Measurements from ENCODE around the gene EIF4EBP2.

The EIF4EBP2 gene

DNA sequence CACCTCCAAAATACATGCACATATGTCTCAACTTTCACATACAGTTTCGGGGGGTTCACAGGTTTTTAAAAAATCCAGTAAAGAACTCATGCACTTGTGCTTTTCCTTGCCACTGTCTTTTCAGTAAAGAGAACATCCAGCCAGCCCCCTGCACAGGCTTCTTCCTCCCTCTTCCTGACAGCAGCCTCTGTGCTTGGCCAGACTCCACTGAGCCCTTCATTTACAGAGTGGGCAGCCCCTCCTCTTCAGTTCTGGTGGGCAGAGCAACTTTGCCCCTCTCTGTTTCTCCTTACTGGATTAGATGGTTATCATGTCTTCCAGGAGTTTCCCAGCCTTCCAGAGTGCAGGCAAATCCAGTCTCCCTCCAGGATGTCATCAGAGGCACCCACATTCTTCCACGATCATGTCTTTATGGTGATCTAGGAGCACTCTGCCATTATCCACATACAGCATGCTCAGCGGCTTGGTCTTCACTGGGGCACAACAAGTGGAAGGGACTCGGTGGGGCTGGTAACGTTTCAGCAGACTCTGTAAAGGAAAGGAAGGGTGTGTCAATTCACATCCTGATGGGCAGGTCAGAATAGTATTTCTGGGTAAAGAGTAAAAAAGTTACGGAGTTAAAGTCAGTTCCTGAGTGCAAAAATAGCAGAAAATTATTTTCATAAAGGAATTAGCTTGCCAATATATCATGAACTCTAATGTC is 28.8 kb downstream of the EIF4EBP2 start:
- DNase-seq (ENCODE audit: low spot score): no peak

DNA sequence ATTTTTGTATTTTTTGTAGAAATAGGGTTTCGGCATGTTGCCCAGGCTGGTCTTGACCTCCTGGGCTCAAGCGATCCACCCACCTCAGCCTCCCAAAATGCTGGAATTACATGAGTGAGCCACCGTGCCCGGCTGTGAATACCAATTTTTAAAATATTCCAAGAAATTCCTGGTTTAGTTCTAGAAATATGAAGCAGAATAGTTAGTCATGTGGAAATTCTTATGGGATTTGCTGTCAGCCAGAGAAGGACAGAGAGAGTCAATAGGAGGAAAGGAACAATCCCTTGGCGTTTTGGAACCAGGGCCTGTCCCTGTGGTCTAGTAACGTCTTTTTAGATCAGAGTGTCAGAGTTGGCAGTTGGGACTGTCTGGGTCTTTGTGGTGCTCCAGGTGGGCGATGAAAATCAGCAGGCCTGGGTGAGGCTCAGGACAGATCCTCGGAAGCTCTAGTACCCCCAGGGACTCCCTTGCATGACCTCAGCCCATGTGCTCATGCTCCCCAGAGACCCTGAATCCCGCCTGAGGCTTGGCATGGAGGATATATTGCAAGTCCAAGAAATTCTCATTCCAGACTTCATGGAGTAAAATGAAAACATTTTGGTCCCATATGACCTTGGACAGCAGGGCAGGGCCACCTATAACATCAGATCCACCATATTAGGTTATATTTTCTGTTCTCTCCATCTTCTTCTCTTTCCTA is 29.8 kb downstream of the EIF4EBP2 start:
- DNase-seq (ENCODE audit: low spot score): peak; percentile 46

DNA sequence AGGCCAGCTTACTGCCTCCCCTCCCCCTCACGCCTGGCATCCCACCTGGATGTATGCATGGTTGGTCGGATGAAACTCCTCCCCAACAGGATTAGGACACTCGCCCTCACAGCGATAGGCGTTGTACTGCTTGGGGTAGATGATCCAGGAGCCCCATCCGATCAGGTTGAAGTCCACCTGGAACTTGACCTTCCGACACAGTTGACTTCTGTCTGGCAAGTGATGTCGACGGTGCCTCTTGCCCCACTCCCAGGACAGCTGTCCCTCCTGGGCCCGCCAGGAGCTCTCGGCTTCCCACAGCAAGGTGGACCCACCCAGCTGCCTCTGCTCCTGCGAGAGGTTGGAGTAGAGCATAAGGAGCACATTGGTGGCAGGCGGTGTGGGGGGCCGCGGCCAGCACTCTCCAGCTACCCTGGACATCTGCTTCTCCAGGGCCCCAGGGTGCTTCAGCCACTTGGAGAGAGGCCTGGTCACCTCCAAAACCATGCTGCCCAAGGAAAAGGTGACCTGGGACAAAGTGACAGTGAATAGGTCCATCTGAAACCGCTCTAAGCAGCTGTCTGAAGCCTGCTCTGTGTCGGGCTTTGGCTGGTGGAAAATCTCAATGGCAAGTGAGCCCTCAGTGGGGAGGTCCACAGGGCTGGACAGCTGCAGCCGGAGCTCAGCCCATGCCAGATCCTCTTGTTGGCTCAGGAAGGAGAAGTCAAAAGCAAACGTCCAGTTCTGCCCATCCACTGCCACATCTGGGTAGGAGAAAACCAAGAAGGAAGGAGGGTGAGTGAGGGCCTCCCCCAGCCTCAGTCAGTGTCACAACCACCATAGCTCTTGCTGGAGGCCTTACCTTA is 31.5 kb downstream of the EIF4EBP2 start:
- no peak for DNase-seq (ENCODE audit: low spot score)

DNA sequence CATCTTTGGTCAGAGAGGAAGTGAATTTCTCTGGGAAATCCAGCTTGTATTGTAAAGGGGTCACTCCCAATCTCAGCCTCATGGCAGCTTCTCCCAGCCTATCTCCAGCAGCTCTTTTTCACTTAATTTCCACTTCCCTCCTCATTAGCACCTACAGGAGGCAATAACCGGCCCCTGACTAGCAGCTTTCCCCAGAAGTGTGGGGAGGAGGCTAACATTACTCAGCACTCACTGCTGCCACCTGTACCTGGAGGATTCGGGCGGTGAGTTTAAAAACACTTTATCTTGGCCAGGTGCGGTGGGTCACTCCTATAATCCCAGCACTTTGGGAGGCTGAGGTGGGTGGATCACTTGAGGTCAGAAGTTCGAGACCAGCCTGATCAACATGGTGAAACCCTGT is 33.8 kb downstream of the EIF4EBP2 start:
- DNase-seq (ENCODE audit: low spot score): no peak

DNA sequence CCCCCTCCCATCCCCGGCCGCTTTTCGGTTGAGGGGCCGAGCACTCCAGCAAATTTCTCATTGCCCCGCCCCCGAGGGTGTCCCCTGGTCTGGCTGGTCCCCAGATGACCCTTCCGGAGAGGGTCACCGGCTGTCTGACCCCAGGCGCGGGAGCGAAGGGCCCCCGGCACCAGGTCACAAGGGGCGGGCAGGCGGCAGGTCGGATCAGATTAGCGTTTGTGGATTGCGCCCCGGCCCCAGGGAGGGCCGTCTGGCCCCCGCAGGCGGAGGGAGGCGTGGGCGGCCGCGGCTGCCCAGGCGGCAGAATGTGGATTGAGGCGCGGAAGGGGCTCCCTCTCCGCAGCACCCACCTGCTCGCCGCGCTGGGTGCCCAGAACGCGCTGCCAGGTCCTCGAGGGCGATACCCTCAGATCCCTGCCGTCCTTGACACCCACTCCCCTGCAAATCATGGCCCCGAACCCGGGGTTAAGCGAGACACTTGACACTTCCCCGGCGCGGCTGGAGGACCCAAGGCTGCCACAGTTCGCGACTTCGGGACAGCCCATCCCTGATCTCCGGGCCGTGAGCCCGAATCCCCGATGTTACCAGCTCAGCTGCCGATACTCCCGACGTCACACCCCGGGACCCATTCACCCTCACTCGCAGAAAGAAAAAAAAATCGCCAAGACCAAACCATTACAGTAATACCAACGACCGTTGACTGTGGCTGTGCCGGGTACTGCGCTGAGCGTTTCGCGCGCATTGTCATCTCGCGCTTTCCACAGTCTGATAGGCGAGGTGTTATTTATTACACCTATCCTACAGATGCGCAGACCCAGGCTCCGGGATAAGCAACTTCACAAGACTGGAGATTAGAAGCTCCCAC is 36.6 kb downstream of the EIF4EBP2 start:
- no peak for DNase-seq (ENCODE audit: low spot score)

DNA sequence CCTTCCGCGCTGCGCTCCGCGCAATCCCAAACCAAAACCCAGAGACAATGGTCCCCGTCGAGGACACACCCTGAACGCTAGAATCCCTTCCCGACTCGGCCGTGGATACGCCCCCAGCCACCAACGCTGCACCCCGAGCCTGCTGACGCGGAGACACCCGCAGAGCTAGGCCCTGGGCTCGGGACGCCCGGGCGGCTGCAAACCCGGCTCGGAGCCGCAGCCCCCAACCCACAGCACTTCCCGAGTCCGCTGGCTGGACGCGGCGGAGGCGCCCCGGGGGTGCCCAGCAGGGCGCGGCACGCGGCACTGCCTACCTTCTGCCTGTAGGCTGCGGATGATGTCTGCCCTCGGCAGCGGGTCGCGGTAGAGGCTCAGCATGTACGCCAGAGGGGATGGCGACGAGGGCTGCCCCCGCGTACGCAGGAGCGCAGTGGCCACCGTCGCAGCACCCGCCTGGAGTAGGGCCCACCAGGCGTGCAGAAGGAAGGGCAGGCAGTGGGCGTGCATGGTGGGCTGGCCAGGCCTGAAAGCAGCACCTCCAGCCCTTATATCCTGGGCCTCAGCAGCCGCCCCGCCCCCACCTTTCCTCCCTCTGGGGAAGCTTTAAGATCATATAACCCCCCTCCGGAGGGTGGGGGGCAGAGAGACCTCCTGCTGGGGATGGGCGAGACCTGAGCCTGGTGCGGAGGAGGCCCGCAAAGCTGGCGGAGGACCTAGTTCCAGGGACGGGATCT is 37.4 kb downstream of the EIF4EBP2 start, which contains the start of gene NODAL:
NODAL (minus strand) TSS at position 521 of the 734 bp plus-strand sequence; CDS start at position 507, 14 bp downstream.
- DNase-seq (ENCODE audit: low spot score): no peak

DNA sequence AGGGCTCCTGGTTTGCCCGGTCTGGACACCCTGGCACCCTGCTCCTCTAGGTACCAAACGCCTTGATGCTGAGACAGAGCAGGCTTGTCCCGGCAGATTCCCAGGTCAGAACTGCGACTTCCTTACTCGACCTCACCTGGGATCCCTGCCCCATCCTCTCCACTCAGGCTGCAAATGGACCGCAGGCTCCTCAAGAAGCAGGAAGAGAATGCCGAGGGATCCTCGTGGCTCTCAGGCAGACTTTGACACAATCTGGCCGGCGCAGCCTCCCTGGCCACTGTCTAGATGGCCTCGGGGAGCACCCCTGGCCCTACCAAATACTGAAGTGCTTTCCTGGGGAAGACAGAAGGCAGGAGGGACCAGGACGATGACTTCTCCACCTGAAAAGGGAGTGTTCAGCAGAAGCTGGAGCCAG is 38.0 kb downstream of the EIF4EBP2 start:
- DNase-seq (ENCODE audit: low spot score): no peak

DNA sequence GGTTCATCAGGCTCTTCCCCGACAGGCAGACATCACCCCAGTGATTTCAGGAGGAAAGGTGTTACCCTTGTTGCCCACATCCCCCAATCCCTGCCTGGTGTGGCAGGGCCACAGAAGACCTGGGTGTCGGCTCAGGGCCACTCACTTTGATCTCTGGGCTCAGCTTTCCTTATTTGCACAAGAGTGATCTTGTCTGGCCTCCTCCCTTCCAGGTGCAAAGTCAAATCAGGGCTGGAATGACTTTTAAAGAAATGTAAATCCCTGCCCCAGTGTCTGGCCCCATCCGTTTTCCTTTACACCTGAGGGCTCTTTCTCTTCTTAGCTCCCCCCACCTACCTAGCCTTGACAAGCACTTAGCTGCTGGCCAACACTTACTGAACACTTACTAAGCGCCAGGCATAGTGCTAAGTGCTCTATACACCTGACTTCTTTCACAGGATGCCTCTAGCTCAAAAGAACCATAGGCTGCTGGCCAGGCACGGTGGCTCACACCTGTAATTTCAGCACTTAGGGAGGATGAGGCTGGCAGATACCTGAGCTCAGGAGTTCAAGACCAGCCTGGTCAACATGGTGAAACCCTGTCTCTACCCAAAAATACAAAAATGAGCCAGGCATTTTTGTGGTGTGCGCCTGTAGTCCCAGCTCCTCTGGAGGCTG is 38.5 kb downstream of the EIF4EBP2 start:
- DNase-seq (ENCODE audit: low spot score): no peak

DNA sequence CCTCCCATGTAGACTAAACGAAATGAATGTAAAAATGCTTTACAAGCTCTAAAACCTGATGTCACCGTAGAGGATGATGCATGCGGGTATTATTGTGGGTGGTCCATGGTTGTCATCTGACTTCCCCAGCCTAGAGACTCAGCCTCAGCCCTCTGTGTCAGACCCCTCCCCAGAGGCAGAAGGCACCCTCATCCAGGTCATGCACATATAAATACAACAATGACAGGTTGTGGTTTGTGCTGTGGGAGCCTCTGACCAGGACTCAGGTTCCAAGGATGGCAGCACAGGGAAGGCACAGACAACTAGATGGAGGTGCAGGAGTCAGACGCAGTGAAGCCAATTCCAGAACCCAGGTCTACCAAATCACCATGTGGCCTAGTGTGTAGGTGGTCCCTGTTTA is 40.8 kb downstream of the EIF4EBP2 start:
- no peak for DNase-seq (ENCODE audit: low spot score)

DNA sequence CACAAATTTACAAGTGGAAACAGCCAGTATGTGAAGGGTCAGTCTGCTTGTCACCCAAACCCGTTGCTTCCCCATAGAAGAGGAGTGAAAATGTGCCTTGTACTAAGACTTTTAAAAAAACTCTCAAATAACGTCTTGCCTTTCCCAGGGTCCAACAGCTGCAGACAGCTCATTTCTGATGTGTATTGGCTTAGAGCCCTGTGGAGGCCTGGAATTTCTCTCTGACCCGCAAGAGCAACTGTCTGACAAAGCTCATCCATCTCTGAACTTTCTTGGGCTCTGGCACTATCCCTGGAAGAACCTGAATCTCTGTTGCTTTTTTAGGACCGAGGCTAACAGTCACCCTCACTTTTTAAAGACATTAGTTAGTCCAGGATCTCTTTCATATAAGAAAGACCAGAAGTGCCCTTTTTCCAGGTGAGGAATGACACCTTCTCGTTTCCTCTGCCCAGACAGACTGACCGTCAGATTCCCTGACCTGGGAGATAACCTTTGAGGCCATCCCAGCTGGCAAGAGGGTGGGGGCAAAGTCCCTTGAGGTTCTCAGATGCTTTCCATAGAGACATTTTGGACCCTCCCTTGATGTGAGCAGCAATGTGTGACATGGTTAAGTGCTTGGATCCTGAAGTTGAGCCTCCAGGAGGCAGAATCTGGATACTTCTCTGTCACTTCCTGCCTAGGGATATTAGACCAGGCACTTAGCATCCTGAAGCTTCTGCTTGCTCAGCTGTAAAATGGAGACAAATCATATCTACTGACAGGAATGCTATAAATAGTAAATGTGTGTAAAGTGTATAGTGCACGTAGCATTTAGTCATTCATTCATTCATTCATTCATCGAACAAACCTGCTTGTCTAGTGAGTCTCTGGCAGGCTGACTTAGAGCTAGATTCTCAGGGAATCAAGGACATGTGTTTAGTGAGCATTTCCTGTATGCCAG is 42.0 kb downstream of the EIF4EBP2 start:
- DNase-seq (ENCODE audit: low spot score): no peak

DNA sequence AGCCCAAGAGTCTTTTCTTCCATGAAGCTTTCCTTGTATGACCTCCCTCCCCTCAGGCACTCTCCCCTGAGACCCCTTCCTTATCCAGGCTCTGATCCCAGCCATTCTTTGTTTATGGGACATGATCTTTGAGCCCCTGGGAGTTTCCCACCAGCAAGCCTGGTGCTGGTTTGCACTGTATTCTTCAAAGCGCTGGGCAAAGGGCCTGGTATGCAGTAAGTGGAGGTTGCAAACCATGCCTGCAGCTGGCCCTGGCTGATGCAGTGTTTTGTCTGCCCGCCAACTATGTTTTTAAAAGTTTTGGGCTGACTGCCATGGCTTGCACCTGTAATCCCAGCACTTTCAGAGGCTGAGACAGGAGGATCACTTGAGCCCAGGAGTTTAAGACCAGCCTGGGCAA is 44.3 kb downstream of the EIF4EBP2 start:
- DNase-seq (ENCODE audit: low spot score): no peak

DNA sequence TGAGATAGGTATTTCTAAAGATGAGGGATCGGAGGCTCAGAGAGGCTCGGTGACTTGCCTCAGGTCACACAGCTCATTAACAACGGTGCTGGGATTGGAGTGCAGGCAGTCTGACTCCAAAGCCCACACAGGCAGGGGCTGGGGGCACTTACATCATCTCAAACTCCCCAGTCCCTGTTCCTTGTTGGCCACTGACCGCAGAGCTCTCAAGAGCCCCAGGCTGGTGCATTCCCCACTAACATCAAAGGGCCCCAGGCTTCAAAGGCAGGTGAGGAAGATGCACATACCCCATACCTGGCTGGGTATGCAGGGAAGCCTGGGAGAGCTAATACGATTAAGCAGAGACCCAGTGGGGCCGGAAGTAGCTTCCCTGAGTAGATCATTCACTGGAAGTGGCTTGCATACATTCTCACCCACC is 51.3 kb downstream of the EIF4EBP2 start:
- DNase-seq (ENCODE audit: low spot score): no peak

DNA sequence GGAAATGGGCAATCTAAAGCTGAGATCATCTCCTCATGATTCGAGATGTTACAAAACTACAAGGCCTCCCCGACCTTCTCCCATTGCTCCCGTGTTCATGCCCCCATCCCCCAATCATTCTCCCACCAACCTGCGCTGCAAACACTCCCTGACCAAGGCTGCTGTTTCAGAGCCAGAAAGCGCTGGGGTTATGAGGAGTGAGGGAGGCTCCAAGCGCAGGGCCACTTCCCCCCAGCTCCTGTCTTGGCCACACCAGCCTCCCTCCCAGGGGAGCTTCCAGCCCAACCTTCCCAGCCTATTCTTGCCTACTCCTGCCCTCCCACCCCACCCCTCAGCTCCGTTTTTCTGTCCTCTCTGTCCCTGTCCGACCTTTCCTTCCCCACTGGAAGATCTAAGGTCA is 52.2 kb downstream of the EIF4EBP2 start:
- DNase-seq (ENCODE audit: low spot score): no peak

DNA sequence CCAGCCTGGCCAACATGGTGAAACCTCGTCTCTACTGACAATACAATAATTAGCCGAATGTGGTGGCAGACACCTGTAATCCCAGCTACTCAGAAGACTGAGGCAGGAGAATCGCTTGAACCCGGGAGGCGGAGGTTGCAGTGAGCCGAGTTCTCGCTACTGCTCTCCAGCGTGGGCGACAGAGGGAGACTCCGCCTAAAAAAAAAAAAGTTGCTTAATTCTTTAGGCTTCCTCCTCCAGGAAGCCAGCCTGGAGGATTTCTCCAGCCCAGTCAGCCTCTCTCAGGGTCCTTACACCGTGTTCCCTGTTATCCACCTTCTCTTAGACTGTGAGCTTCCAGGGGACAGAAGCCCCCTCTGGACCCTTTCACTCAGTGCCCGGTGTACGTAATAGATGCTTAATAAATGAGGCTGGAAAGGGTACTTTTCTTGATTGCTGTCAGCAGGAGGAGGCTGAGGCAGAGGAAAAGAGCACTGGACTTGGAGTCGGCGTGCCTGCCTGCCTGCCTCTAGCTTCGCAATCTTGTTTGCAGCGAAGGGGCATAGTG is 53.9 kb downstream of the EIF4EBP2 start:
- DNase-seq (ENCODE audit: low spot score): no peak

DNA sequence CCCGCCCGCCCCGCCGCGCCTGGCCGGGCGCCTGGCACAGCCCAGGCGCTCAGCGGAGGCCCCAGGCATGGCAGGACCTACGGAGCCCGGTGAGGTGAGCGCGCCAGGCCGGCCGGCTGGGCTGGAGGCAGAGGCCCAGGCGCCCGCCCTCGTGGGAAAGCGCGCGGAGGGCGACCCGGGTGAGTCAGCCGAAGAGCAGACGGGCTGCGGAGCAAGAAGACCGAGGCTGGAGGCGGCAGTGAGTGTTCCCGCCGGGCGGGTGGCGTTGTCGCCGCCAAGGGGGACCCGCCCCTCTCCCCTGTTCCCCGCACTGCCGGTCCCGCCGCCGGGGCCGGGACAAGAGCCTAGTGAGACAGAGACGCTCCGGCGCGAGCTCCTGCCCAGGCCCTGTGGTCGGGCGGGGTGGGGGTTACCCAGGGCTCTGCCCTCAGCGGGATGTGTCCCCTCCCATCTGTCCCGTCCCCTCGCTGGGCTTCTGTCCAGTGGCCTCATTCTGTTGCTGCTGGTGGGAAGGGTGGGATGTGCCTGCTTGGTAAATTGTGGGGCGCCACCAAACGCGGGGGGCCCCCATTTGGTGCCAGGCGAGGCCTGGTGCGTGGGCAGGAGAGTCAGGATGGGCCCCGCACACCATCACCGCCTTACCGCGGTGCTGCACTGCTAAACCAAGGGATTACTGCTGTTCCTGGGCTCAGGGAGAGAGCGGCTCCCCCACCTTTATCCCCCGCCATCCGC is 54.5 kb downstream of the EIF4EBP2 start:
- peak; percentile 95 for DNase-seq (ENCODE audit: low spot score)

DNA sequence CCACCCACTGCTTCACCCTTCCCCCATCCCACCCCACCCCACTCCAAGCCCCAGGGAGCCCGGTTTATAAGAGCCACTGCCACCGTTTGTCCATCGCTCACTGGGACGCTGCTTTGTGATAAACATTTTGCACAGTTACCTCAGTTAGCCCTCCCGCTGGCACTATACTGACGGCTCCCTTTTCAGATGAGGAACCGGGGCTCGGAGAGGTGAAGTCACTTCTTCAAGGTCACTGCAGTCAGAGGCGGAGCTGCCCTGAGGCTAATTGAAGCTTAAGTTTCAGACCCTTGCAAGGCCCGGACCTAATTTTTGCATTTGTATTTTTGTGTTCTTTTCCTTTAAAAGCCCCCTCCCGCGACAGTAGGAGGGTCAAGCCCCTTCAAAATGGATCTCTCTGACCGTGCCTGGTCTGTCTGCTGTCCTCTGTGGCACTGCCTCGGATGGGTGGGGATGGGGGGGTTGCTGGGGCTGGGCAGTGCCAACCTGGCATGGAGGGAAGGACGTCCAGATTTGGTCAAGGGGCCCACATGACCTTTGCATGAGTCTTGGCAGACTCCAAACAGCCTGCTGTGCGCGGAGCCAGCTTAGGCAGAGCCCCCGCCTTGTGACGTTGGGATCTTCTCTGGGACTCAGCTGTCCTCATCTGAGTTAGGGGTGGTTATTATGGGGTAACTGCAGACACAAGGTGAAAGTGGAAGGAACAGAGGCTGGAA is 55.3 kb downstream of the EIF4EBP2 start:
- DNase-seq (ENCODE audit: low spot score): no peak

DNA sequence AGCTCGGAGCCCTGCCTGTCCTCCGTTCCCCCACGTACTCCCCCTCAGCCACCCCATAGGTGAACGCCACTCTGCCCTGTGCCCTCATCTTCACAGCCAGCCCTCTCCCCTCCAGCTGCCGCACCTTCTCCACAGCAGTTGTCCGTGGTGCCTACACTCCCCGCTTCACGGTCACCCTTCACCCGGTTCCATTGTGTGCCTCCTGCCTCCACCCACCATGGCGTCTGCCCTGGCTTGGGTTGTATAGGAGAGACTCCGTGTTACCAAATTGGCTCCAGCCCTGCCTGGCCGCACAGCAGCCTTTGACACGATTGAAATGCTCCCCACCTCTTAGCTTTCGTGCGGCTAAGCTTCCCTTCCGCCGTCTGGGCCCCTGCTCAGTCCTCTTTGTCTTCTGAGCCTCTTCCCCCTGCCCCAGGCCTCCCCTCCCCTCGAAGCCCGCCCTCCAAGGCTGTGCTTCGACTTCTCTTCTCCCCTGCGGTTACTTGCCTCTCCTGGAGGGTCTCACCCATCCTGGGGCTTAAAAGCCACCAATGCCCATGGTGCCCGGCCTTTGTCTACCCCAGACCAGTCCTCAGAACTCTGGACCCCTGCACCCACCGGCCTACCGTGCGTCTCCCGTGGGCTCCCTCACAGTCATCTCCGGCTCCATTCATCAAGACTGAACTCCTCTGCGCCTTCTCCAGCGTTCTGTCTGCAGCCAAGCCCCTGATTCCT is 56.0 kb downstream of the EIF4EBP2 start:
- DNase-seq (ENCODE audit: low spot score): no peak

All from AG20443 (cell line).